Measurements from ENCODE around the gene HIF3A. TPM values are rescaled to one million over a fixed set of nuclear protein-coding genes. Genes with fewer than 3 reads are reported as not detected.
"Not testable (repeated sequence)": the region's sequence is repeated elsewhere in the genome, so short reads cannot be mapped to it uniquely, and the experiment has no call there.

HIF3A gene
- total RNA-seq: 79.3 TPM

- Histone ChIP-seq H3K36me3 (ENCODE audit: control insufficient read depth in 3 of 3, insufficient read depth in 3 of 3, low read length in 3 of 3) (no peaks in the 10 kb centered on the region), H3K27ac (ENCODE audit: low read depth, low read length) (no peak within 1 kb of the TSS), H3K9ac (ENCODE audit: low read depth in 1 of 3, low read length in 3 of 3) (no peak within 1 kb of the TSS), H3K27me3 (ENCODE audit: control insufficient read depth in 3 of 3, insufficient read depth in 3 of 3, low read length in 3 of 3) (peaks cover 17 to 23% (median 23%) of the 10 kb centered on the region in 3 donors), H3K9me3 (ENCODE audit: control insufficient read depth in 3 of 3, low read length in 3 of 3) (no peaks in the 10 kb centered on the region), H3K4me1 (ENCODE audit: control insufficient read depth in 3 of 3, insufficient read depth in 3 of 3, low read length in 3 of 3) (peaks cover 29 to 38% (median 37%) of the 10 kb centered on the region in 3 donors), H3K4me3 (ENCODE audit: low read length in 3 of 3) (no peak within 1 kb of the TSS)
Measured at GRCh38 chr19:46296722-46297461, at the start of gene HIF3A. Gene HIF3A, plus strand, starts transcription at chr19:46297042. Its CDS starts 35 bp downstream, at chr19:46297077.

- peaks cover 10 to 14% (median 12%) of the 10 kb centered on the region in 3 donors for H3K27me3 ChIP-seq (ENCODE audit: control insufficient read depth in 3 of 3, insufficient read depth in 3 of 3, low read length in 3 of 3)
- no peak overlapping the region for H3K9ac ChIP-seq (ENCODE audit: low read depth in 1 of 3, low read length in 3 of 3)
- no peak overlapping the region for H3K4me3 ChIP-seq (ENCODE audit: low read length in 3 of 3)
- no peaks in the 10 kb centered on the region for H3K9me3 ChIP-seq (ENCODE audit: control insufficient read depth in 3 of 3, low read length in 3 of 3)
- no peaks in the 10 kb centered on the region for H3K4me1 ChIP-seq (ENCODE audit: control insufficient read depth in 3 of 3, insufficient read depth in 3 of 3, low read length in 3 of 3)
- no peaks in the 10 kb centered on the region for H3K36me3 ChIP-seq (ENCODE audit: control insufficient read depth in 3 of 3, insufficient read depth in 3 of 3, low read length in 3 of 3)
- no peak overlapping the region for H3K27ac ChIP-seq (ENCODE audit: low read depth, low read length)
Measured at GRCh38 chr19:46250076-46250735, 46.6 kb upstream of the HIF3A start.

GRCh38 chr19:46251416-46251815, 45.4 kb upstream of the HIF3A start:
- no peak overlapping the region for H3K27ac ChIP-seq (ENCODE audit: low read depth, low read length)
- H3K4me3 ChIP-seq (ENCODE audit: low read length in 3 of 3): no peak overlapping the region
- no peaks in the 10 kb centered on the region for H3K36me3 ChIP-seq (ENCODE audit: control insufficient read depth in 3 of 3, insufficient read depth in 3 of 3, low read length in 3 of 3)
- H3K9ac ChIP-seq (ENCODE audit: low read depth in 1 of 3, low read length in 3 of 3): no peak overlapping the region
- H3K9me3 ChIP-seq (ENCODE audit: control insufficient read depth in 3 of 3, low read length in 3 of 3): no peaks in the 10 kb centered on the region
- peaks cover 3 to 9% (median 7%) of the 10 kb centered on the region in 3 donors for H3K27me3 ChIP-seq (ENCODE audit: control insufficient read depth in 3 of 3, insufficient read depth in 3 of 3, low read length in 3 of 3)
- no peaks in the 10 kb centered on the region for H3K4me1 ChIP-seq (ENCODE audit: control insufficient read depth in 3 of 3, insufficient read depth in 3 of 3, low read length in 3 of 3)

GRCh38 chr19:46254776-46255175, 42.1 kb upstream of the HIF3A start:
- Histone ChIP-seq H3K36me3 (ENCODE audit: control insufficient read depth in 3 of 3, insufficient read depth in 3 of 3, low read length in 3 of 3) (no peaks in the 10 kb centered on the region), H3K9ac (ENCODE audit: low read depth in 1 of 3, low read length in 3 of 3) (no peak overlapping the region), H3K9me3 (ENCODE audit: control insufficient read depth in 3 of 3, low read length in 3 of 3) (no peaks in the 10 kb centered on the region), H3K4me1 (ENCODE audit: control insufficient read depth in 3 of 3, insufficient read depth in 3 of 3, low read length in 3 of 3) (no peaks in the 10 kb centered on the region), H3K27me3 (ENCODE audit: control insufficient read depth in 3 of 3, insufficient read depth in 3 of 3, low read length in 3 of 3) (peaks cover 10 to 19% (median 14%) of the 10 kb centered on the region in 3 donors), H3K4me3 (ENCODE audit: low read length in 3 of 3) (no peak overlapping the region), H3K27ac (ENCODE audit: low read depth, low read length) (no peak overlapping the region)

- H3K27ac ChIP-seq (ENCODE audit: low read depth, low read length): no peak overlapping the region
- H3K4me1 ChIP-seq (ENCODE audit: control insufficient read depth in 3 of 3, insufficient read depth in 3 of 3, low read length in 3 of 3): no peaks in the 10 kb centered on the region
- no peaks in the 10 kb centered on the region for H3K36me3 ChIP-seq (ENCODE audit: control insufficient read depth in 3 of 3, insufficient read depth in 3 of 3, low read length in 3 of 3)
- H3K27me3 ChIP-seq (ENCODE audit: control insufficient read depth in 3 of 3, insufficient read depth in 3 of 3, low read length in 3 of 3): peaks cover 20 to 32% (median 25%) of the 10 kb centered on the region in 3 donors
- no peak overlapping the region for H3K9ac ChIP-seq (ENCODE audit: low read depth in 1 of 3, low read length in 3 of 3)
- no peaks in the 10 kb centered on the region for H3K9me3 ChIP-seq (ENCODE audit: control insufficient read depth in 3 of 3, low read length in 3 of 3)
- no peak overlapping the region for H3K4me3 ChIP-seq (ENCODE audit: low read length in 3 of 3)
Measured at GRCh38 chr19:46256855-46257254, 40.0 kb upstream of the HIF3A start.

GRCh38 chr19:46261501-46261900, 35.3 kb upstream of the HIF3A start:
- H3K27ac ChIP-seq (ENCODE audit: low read depth, low read length); H3K36me3 ChIP-seq (ENCODE audit: control insufficient read depth in 3 of 3, insufficient read depth in 3 of 3, low read length in 3 of 3); H3K4me3 ChIP-seq (ENCODE audit: low read length in 3 of 3); H3K4me1 ChIP-seq (ENCODE audit: control insufficient read depth in 3 of 3, insufficient read depth in 3 of 3, low read length in 3 of 3); H3K9me3 ChIP-seq (ENCODE audit: control insufficient read depth in 3 of 3, low read length in 3 of 3); H3K9ac ChIP-seq (ENCODE audit: low read depth in 1 of 3, low read length in 3 of 3): not testable (repeated sequence)
- H3K27me3 ChIP-seq (ENCODE audit: control insufficient read depth in 3 of 3, insufficient read depth in 3 of 3, low read length in 3 of 3): peaks cover 20 to 46% (median 28%) of the 10 kb centered on the region in 3 donors

GRCh38 chr19:46262684-46263296, 34.1 kb upstream of the HIF3A start:
- H3K4me3 ChIP-seq (ENCODE audit: low read length in 3 of 3); H3K9ac ChIP-seq (ENCODE audit: low read depth in 1 of 3, low read length in 3 of 3); H3K9me3 ChIP-seq (ENCODE audit: control insufficient read depth in 3 of 3, low read length in 3 of 3); H3K4me1 ChIP-seq (ENCODE audit: control insufficient read depth in 3 of 3, insufficient read depth in 3 of 3, low read length in 3 of 3); H3K27ac ChIP-seq (ENCODE audit: low read depth, low read length); H3K36me3 ChIP-seq (ENCODE audit: control insufficient read depth in 3 of 3, insufficient read depth in 3 of 3, low read length in 3 of 3): not testable (repeated sequence)
- peaks cover 14 to 38% (median 24%) of the 10 kb centered on the region in 3 donors for H3K27me3 ChIP-seq (ENCODE audit: control insufficient read depth in 3 of 3, insufficient read depth in 3 of 3, low read length in 3 of 3)

GRCh38 chr19:46264801-46265200, 32.0 kb upstream of the HIF3A start:
- not testable (repeated sequence) for H3K4me3 ChIP-seq (ENCODE audit: low read length in 3 of 3); H3K27ac ChIP-seq (ENCODE audit: low read depth, low read length); H3K9me3 ChIP-seq (ENCODE audit: control insufficient read depth in 3 of 3, low read length in 3 of 3); H3K9ac ChIP-seq (ENCODE audit: low read depth in 1 of 3, low read length in 3 of 3); H3K4me1 ChIP-seq (ENCODE audit: control insufficient read depth in 3 of 3, insufficient read depth in 3 of 3, low read length in 3 of 3); H3K36me3 ChIP-seq (ENCODE audit: control insufficient read depth in 3 of 3, insufficient read depth in 3 of 3, low read length in 3 of 3)
- peaks cover 11 to 32% (median 16%) of the 10 kb centered on the region in 3 donors for H3K27me3 ChIP-seq (ENCODE audit: control insufficient read depth in 3 of 3, insufficient read depth in 3 of 3, low read length in 3 of 3)

- no peak overlapping the region for H3K27ac ChIP-seq (ENCODE audit: low read depth, low read length)
- H3K4me1 ChIP-seq (ENCODE audit: control insufficient read depth in 3 of 3, insufficient read depth in 3 of 3, low read length in 3 of 3): no peaks in the 10 kb centered on the region
- H3K27me3 ChIP-seq (ENCODE audit: control insufficient read depth in 3 of 3, insufficient read depth in 3 of 3, low read length in 3 of 3): peaks cover 13 to 34% (median 17%) of the 10 kb centered on the region in 3 donors
- no peak overlapping the region for H3K4me3 ChIP-seq (ENCODE audit: low read length in 3 of 3)
- H3K9ac ChIP-seq (ENCODE audit: low read depth in 1 of 3, low read length in 3 of 3): no peak overlapping the region
- H3K9me3 ChIP-seq (ENCODE audit: control insufficient read depth in 3 of 3, low read length in 3 of 3): no peaks in the 10 kb centered on the region
- no peaks in the 10 kb centered on the region for H3K36me3 ChIP-seq (ENCODE audit: control insufficient read depth in 3 of 3, insufficient read depth in 3 of 3, low read length in 3 of 3)
Measured at GRCh38 chr19:46265217-46265828, 31.5 kb upstream of the HIF3A start.
